C4-2B (cell line): ENCODE measurements around the gene CMPK2.

Experiments
- H3K27ac ChIP-seq: fragments of 450-650 bp; 2 replicates; pipeline ENCODE4 v1.5.1; 2017
- CTCF ChIP-seq: fragments of 450-650 bp; conservative IDR thresholded peaks from 2 replicates; pipeline ENCODE4 v1.5.1; 2017; ENCODE audit warnings: mild to moderate bottlenecking
- ZFX ChIP-seq: fragments of 450-650 bp; IDR thresholded peaks from 2 replicates; pipeline ENCODE4 v1.6.1; 2017

CMPK2 gene

DNA sequence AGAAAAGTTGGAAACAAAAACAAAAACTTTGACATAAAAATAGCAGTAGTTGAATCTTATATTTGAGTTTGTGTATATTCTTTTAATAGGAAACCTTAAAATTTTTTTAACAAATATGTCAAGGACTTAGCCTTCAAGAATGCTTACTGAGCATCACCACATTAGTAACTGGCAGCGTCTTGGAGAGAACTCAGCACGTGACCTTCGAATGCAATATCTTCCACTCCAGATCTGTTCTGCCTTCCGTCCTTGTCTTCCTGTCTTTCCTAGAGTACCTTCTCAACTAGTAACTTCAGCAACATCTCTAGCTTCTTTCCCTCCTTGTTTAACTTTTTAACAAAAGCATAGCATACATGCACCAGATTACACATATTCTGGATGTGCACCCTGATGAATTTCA is 12.8 kb upstream of the CMPK2 start:
- TF ChIP-seq ZFX, result no peak
- TF ChIP-seq CTCF, result no peak
- no peak overlapping the region for H3K27ac ChIP-seq

- TF ChIP-seq CTCF (no peak), ZFX (no peak)
- no peak within 1 kb of the TSS for H3K27ac ChIP-seq
Observed at GRCh38 chr2:6877402-6878304, 11.9 kb upstream of the CMPK2 start, which contains the start of gene RSAD2. Gene RSAD2, plus strand, starts transcription at chr2:6877777. Its CDS starts 24 bp downstream, at chr2:6877801.

GRCh38 chr2:6876309-6876708 is 10.6 kb upstream of the CMPK2 start:
- TF ChIP-seq CTCF, result no peak
- TF ChIP-seq ZFX, result no peak
- H3K27ac ChIP-seq, result no peak overlapping the region

DNA sequence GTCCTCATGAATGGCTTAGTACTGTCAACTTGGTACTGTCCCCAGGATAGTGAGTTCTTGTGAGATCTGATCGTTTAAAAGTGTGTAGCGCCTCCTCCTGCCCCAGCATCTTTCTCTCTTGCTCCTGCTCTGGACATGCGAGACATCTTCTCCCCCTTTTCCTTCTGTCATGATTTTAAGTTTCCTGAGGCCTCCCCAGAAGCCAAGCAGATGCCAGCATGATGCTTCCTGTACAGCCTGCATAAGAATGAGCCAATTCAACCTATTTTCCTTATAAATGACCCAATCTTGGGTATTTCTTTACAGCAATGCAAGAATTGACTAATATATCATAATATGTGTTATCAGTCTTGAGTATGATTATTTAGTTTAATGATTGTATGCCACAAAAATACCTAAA is 8.3 kb upstream of the CMPK2 start:
- H3K27ac ChIP-seq, result no peak overlapping the region
- no peak for TF ChIP-seq CTCF
- TF ChIP-seq ZFX, result no peak

DNA sequence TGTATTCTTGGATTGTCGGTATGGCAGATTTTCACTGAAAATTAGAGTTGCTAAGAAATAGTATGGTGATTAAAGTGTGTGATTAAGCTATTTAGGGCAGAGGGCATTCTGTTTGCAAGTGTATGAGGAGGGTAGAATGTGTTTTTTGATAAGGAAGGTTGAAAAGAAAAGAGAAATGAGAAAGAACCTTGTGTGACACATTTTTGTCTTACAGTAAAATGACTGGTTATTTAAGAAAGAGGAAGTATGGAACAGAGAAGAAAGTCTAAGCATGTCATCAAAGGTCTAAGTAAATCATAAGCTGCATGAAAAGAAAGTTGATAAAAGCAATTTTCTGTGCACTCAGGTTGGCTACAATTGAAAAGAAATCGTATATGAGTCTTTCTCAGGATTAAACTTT is 6.7 kb upstream of the CMPK2 start:
- TF ChIP-seq CTCF (no peak), ZFX (no peak)
- no peak overlapping the region for H3K27ac ChIP-seq

DNA sequence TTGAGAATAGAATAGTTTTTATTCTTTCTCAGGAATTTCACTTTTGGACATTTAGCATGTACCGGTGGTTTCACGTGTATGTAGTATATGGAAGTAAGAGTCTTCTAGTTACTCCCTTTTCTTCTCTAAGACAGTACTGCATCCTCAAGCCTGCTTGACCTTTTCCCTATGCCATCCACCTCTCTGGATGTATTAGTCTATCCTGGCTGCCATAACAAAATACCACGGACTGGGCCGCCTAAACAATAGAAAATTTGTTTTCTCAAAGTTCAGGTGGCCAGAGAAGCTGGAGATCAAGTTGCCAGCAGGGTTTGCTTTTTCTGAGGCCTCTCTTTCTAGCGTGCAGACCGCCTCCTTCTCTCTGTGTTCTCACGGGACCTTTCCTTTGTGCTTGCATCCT is 1.3 kb upstream of the CMPK2 start:
- no peak for TF ChIP-seq ZFX
- H3K27ac ChIP-seq, result no peak overlapping the region

GRCh38 chr2:6866275-6866671 is 566 bp upstream of the CMPK2 start:
- TF ChIP-seq ZFX (no peak), CTCF (peak; percentile 76)
- H3K27ac ChIP-seq, result peak overlapping the region; percentile 65
